ENCODE data around the gene TMPRSS6.
"Not testable (repeated sequence)": the region's sequence is repeated elsewhere in the genome, so short reads cannot be mapped to it uniquely, and the experiment has no call there.

- TF ChIP-seq CTCF, POLR2A, POLR2AphosphoS5, EP300 (IDR thresholded peaks at IDR 0.05): not testable (repeated sequence)
These were observed 37.5 kb downstream of the TMPRSS6 start for GRCh38 chr22:37071850-37072592.

Measured in stomach (tissue), 4 donors.